GM12874 (cell line): ENCODE measurements around the gene DRICH1.

Experiments used
- TF ChIP-seq, protein P1 (sequence below): IDR thresholded peaks from 2 replicates; pipeline ENCODE4 v1.5.1; 2011; ENCODE audit warnings: low read depth, mild to moderate bottlenecking, control low read depth, low read length, moderate library complexity; ENCODE audit not compliant: insufficient read depth

DRICH1 gene, protein sequence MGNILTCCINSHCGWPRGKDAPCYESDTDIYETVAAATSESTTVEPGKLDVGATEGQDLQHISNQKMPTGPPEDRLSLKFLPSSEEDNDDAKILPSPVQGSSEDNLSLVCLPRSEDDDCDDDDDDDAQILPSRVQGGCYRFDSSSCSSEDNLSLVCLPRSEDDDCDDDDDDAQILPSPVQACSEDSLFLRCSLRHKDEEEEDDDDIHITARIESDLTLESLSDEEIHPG

DNA sequence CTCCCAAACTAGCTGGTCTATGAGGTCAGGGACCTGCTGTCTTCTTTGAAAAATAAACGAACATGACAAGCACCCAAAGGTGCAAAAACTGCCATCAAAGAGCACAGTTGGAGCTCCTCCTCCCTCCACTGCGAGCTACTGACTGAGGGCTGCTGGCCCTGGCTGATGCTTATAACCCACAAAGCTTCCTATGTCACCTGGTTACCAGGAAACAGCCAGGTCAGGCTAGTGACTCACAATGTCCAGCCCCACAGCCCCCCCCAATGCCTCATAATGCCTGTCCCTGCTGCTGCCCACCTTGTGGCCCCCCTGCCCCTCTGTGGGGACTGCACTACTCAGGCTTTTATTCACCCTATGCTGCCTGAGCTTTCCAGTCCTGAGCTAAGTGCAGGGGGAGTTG lies at the start of gene DRICH1:
Gene DRICH1 (minus strand): TSS at position 144 of the 400 bp plus-strand sequence. CDS start 298 bp downstream, outside the sequence.
- TF ChIP-seq, protein P1, sequence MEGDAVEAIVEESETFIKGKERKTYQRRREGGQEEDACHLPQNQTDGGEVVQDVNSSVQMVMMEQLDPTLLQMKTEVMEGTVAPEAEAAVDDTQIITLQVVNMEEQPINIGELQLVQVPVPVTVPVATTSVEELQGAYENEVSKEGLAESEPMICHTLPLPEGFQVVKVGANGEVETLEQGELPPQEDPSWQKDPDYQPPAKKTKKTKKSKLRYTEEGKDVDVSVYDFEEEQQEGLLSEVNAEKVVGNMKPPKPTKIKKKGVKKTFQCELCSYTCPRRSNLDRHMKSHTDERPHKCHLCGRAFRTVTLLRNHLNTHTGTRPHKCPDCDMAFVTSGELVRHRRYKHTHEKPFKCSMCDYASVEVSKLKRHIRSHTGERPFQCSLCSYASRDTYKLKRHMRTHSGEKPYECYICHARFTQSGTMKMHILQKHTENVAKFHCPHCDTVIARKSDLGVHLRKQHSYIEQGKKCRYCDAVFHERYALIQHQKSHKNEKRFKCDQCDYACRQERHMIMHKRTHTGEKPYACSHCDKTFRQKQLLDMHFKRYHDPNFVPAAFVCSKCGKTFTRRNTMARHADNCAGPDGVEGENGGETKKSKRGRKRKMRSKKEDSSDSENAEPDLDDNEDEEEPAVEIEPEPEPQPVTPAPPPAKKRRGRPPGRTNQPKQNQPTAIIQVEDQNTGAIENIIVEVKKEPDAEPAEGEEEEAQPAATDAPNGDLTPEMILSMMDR: no peak

DNA sequence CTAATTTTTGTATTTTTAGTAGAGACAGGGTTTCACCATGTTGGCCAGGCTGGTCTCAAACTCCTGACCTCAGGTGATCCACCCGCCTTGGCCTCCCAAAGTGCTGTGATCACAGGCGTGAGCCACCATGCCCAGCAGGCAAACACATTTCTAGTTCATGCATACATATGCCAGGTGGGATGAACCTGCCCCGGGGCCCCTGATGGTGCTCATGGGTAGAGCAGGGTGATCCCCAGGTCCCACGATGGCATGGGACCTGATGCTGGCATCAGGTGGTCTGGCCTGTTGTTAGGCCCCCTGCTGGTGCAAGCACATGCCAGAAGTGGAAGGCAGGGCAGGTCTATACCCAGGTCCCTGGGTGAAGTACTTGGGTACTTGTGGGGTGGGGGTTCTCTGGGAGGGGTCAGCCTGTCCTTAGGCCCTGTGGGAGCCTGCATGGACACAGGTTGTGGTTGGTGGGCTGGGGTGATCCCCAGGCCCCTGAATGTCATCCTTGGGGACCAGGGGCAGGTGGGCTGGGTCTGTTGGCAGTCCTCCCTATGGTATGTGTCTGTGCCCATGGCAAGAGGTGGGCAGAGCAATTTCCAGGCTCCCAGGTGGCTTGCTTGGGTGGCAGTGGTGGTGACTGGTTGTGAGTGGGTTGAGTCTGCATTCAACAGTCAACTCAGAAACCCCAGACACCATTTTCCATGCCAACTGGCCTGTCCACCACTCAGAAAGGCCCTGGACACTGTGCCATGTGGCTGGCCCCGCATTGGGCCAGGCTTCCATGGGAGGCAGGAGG lies 49.1 kb upstream of the DRICH1 start:
- TF ChIP-seq, protein P1: peak; percentile 20; the same call in 1 of the 2 replicates

DNA sequence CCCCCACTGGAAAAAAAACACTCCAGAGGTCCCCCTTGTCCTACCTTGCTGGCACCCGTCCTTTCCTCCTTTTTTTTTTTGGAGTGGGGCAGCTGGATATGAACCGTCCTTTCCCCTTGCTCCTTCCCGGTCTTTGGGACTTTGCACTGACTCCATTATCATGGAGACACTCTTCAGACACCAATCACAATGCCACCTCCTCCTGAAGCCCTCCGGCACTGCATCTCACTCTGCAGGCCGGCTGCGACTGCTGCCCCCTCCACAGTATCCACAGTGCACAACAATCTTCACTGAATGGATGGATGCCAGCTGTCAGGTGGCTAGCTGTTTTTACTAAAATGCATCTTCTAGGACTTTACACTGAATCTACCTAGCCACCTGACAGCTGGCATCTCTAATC lies 46.0 kb upstream of the DRICH1 start:
- TF ChIP-seq, protein P1: no peak

DNA sequence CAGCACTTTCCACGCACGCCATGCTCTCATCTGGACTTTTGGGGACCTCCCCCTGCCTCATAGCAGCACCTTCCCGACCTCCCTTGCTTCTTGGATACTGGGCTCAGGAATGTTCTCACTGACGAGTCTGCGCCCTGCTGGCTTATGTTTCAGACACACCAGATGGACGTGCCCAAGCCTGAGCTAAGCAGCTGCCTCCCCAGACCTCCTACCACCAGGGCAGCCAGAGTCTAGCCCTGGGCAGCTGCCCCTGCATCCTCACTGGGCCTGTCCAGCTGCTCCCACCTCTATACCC lies 45.5 kb upstream of the DRICH1 start:
- TF ChIP-seq, protein P1: no peak

DNA sequence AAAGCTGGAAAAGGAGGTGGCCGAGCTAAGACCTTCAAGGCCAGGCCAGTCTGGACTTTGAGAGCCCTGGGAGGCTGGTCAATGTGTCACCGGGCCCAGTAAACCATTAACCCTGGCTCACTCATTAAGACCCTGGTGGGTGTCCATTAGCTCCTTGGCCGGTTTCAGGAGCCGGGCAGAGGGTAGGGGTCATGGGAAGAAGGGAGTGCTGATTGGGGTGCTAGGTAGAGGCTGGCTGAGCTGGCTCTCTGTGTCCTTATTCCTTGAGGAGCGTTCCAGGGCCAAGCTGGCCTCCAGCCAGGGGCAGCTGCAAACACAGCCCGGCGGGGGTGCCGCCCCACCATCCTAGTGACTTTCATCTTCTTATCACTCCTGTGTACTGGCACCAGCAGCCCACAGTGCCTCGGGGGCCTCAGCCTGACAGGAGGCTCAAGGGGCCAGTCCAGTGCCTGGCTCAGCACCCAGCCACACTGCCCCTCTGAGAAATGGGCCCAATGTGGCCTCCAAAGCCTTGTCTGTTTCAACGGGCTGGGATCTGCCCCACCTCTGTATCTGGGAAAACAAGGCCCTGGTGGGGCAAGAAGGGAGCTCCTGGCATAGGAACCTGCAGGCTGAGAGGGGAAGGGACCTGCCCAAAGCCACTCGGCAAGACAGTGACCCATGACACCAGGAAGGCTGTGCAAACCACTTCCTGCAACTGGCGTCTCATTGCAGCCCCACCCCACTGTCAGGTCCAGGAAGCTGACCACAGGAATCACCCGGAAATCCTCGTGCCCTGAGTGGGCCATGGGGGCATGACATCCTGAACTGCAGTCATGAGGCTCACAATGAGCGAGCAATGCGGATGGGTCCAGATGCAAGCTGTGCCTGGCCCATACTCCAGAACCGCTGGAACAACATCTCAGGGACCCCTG lies 43.6 kb upstream of the DRICH1 start:
- TF ChIP-seq, protein P1: no peak

DNA sequence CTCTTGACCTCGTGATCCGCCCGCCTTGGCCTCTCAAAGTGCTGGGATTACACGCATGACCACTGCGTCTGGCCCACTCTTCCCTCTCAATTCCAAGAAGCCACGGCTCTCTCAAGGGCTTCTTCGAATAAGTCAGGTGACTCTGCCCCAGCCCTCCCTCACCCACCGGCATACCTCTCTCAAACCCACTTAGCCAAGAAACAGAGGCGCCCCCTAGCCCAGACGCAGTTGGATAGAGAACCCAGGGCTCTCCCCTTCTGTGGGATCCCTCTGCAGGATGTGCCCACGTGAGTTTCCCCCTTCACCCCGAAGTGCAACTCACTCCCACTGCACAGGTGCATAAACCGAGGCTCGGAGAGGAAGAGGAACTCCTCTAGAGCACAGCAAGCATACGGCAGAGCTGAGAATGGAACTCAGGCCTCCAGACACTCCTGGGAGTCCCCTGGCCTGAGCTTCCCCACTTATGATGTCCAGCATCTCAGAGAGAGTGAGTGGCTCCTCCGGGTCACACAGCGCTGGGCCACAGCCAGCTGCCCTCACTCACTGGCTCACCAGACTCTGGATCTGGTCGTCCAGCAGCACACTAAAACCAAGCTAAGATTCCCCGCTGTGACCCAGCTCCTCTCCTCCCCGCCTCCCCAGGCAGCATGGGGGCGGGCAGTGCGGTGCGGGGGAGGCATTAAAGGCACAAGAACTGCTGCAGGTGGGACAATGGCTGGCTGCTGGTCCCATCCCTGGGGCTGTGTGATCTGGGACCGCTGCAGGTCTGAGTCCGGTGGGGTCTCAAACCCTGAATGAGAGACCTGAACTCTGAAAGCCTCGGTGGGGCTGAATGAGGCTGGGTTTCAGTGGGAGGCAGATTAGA lies 41.9 kb upstream of the DRICH1 start:
- TF ChIP-seq, protein P1: no peak
